Measurements from ENCODE around the gene SEPTIN12.

DNA sequence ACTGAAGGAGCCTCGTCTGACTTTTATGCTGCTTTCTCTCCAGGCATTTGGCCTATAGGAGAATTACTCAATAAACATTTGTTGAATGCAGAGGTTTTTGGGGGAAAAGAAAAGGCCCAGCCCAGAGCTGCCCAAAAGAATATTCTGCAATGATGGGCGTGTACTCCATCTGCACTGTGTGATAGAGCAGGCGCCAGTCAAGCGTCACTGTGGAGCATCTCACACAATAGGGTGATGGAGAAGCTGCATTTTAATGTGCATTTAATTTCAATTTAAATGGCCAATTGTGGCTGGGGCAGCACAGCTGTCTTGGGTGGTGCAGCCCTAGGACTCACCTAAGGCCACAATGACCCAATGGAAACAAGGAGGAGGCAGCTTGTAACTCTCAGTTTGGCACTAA, 38.4 kb upstream of the SEPTIN12 start:
- TF ChIP-seq CTCF (conservative IDR thresholded peaks at IDR 0.05) (no peak), EZH2 (IDR thresholded peaks at IDR 0.05; ENCODE audit: low read depth) (no peak)

Measured in PC-9 (cell line).